C4-2B (cell line): Measurements from ENCODE around the gene KRT82.
A peak's percentile ranks its signal among the peaks of the same experiment; 100 is the strongest.

Experiments
- H3K27ac ChIP-seq: fragments of 450-650 bp; 2 replicates; pipeline ENCODE4 v1.5.1; 2017
- CTCF ChIP-seq: fragments of 450-650 bp; conservative IDR thresholded peaks from 2 replicates; pipeline ENCODE4 v1.5.1; 2017; ENCODE audit warnings: mild to moderate bottlenecking
- ZFX ChIP-seq: fragments of 450-650 bp; IDR thresholded peaks from 2 replicates; pipeline ENCODE4 v1.6.1; 2017

The KRT82 gene

GRCh38 chr12:52445876-52446275 lies 39.7 kb upstream of the KRT82 start:
- TF ChIP-seq CTCF (no peak), ZFX (no peak)
- H3K27ac ChIP-seq: no peak overlapping the region

- H3K27ac ChIP-seq: peak overlapping the region; percentile 35; the same call in 1 of the 2 replicates
- no peak for TF ChIP-seq CTCF
- no peak for TF ChIP-seq ZFX
These were observed 38.8 kb upstream of the KRT82 start for GRCh38 chr12:52444647-52445595.

GRCh38 chr12:52443966-52444365 lies 37.8 kb upstream of the KRT82 start:
- H3K27ac ChIP-seq: peak overlapping the region; percentile 35; the same call in 1 of the 2 replicates
- TF ChIP-seq ZFX: no peak
- no peak for TF ChIP-seq CTCF

GRCh38 chr12:52442600-52443061 lies 36.5 kb upstream of the KRT82 start:
- H3K27ac ChIP-seq: no peak overlapping the region
- no peak for TF ChIP-seq ZFX
- no peak for TF ChIP-seq CTCF

GRCh38 chr12:52441320-52441911 lies 35.3 kb upstream of the KRT82 start:
- TF ChIP-seq ZFX: no peak
- TF ChIP-seq CTCF: no peak
- H3K27ac ChIP-seq: no peak overlapping the region

GRCh38 chr12:52440821-52441319 lies 34.7 kb upstream of the KRT82 start:
- no peak overlapping the region for H3K27ac ChIP-seq
- TF ChIP-seq CTCF (no peak), ZFX (no peak)

- H3K27ac ChIP-seq: no peak overlapping the region
- TF ChIP-seq CTCF (no peak), ZFX (no peak)
These were observed 33.7 kb upstream of the KRT82 start for GRCh38 chr12:52439845-52440244.
